Cerebellar nuclear complex (tissue), 1 donor: ENCODE measurements around the gene AFF1.
A peak's percentile ranks its signal among the peaks of the same experiment; 100 is the strongest.
"Not testable (repeated sequence)": the region's sequence is repeated elsewhere in the genome, so short reads cannot be mapped to it uniquely, and the experiment has no call there.

Experiments used
- DNase-seq, 2 experiments: peaks; one replicate each; lab custom pipeline; 2025; lab: John Stamatoyannopoulos, UW

AFF1 gene

DNA sequence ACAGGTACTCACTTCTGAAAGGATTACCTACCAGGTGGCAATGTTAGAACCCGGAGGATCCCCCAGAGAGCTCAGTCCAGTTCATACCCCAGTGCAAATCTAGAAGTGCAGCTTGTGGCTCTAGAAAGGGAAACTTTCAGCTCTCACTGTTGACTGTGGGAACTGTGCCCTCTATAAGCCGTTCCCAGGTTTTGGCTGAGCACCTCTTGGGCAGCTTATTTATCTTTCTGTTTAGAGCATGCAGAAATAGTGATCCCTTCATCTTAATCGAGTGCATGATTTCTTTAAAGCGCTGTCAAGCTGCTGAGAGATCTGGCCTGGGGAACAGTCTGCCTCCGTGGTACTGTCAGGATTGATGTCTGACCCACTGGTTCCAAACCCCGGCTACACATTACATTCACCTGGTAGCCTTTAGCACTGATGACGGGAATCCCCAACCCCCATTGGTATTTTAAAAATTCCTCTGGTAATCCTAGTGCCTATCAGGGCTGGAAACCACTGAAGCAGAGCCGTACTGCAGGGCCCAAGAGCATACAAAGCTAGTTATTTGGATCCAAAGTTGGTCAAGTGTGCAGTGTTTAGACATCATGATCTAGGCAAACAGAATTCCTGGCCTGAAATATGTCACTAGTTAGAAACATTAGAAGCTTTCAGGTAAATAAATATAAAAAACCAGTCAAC, 182.4 kb downstream of the AFF1 start:
- DNase-seq = no peak

GRCh38 chr4:87117732-87118075, 182.9 kb downstream of the AFF1 start:
- DNase-seq = no peak

DNA sequence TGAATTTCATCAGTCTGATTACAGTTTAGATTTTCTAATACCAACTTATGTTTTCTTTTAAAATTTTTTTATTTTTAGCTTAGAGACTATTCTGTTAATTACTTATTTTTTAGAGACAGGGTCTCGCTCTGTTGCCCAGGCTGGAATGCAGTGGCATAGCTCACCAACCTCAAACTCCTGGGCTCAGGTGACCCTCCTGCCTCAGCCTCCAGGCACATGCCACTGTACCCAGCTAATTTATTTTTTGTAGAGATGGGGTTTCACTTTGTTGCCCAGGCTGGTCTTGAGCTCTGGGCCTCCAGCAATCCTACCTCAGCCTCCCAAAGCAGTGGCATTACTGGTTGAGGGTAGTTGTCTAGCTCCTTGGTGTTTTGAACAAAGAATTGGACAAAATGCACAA, 183.6 kb downstream of the AFF1 start:
- no peak for DNase-seq

- no peak for DNase-seq
Measured at GRCh38 chr4:87118826-87119225, 184.0 kb downstream of the AFF1 start.

- no peak for DNase-seq
Measured at GRCh38 chr4:87120010-87120409, 185.2 kb downstream of the AFF1 start.

DNA sequence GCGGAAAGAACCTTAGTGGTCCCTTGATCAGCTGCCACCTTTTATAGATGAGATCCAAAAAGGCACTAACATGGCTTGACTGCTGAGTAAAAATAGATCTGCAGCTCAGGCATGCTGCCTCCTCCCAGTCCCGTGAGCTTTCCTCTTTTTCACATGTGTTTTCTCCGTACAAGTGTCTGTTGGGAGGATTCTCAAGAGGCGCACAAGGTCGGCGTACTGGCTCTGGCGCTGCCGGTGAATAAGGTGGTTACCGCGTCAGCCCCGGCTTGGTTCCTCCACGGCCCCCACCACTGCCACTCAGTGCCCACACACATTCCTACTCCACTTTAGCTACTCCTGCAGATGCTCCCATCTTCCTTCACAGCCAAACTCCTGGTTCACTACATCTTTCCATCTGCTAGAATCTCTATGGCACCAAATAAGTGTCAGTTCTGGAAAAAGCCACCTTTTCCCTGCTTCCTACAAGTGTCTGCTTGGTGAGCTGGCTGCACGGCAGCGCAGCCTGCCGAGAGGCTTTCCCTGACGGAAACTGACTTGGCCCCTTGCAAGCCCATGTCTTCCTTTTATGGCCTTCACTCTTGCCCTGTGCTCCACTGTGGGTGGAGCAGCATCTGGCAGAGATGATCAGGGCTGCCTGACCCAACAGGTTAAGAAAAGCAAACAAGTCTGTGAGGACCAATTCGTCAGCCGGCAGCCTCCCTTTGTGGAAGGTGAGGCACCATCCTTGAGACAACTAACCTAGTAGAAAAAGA, 185.8 kb downstream of the AFF1 start:
- no peak for DNase-seq

GRCh38 chr4:87121341-87122065, 186.7 kb downstream of the AFF1 start:
- no peak for DNase-seq

GRCh38 chr4:87122252-87122651, 187.4 kb downstream of the AFF1 start:
- no peak for DNase-seq

- no peak for DNase-seq
Measured at GRCh38 chr4:87126056-87126455, 191.2 kb downstream of the AFF1 start.

DNA sequence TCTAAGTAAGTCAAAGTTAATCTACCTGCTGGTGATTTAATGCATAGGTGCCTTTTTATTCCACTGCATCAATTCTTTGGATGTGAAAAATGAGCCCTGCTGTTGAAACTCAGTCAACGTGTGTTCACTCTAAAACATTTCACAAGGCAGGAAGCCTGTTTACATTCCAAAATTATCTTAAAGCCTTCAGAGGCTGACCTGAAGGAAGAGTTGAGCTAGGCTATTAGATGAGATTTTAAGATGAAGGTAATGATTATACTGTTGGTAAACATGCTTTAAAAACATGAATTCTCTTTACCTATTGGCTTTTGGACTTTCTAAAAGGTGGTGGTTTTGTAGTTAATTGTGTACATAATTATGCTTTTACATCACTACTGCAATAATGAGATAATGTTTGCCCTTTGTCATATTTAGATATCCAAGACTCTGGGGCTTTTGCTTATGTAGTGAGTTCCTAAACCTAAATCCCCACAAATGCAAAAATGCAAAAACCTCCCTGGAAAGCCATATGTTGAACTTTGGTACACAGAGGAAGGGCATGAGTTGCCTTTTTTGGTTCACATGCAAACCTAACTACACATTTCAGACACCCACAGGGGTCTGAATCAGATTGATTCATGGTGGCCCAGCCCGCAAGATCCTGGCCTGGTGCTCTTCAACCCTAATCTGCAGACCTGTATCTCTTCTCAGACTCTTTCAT, 193.3 kb downstream of the AFF1 start:
- DNase-seq = no peak

DNA sequence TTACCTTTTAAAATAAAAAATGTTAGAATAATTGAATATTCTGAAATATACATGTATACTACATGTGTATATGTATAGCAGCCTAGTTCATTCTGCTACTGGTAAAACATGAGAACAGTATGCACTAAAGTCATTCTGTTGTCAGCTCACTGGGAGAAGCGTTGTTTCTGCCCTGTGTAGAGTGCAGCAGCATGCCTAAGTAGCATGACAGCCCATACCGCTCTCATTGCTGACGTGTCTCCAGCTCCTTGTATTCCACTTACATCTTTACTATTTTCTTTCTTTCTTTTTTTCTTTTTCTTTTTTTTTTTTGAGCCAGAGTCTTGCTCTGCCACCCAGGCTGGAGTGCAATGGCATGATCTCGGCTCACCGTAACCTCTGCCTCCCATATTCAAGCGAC, 194.9 kb downstream of the AFF1 start:
- no peak for DNase-seq

GRCh38 chr4:87130985-87131703, 196.3 kb downstream of the AFF1 start:
- DNase-seq = no peak

GRCh38 chr4:87132035-87132434, 197.2 kb downstream of the AFF1 start:
- DNase-seq = no peak

- no peak for DNase-seq
Measured at GRCh38 chr4:87133183-87133582, 198.4 kb downstream of the AFF1 start.

DNA sequence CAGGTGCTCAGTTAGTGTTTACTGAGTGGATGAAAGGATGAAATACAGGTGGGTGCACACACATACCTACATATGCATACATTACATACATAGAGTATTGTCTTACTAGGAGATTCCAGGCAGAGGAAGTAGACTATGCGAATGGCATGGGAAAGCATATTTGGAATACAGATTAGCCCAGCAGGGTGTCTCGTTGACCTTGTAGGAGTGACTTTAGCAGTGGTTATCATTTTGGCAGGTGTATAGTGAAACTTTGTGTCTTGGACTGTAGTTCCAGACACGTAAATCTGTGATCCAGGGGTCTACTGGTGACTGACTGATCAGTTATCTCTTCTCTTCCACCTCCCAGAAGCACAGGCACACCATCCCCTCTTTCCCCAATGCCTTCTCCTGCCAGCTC, 199.3 kb downstream of the AFF1 start:
- DNase-seq = no peak

- DNase-seq = no peak
Measured at GRCh38 chr4:87141428-87141827, 206.6 kb downstream of the AFF1 start.

DNA sequence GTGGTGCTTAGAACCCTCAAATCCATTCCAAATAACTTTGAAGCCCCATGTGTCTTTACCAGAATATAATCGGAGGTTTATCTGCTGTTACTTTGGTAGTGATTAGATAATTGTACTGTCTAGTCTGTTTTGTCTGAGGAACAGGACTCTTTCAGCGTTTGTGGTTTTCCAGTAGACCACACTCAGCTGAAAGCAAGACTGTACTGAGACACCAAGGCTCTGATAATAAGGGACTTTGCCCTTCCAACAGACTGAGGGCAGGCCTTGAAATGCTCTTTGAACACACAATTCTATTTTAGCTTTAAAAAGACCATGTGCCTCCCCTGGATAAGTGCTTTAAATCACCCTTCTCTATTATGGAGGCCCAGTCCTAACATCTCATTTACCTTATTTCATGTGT, 209.5 kb downstream of the AFF1 start:
- DNase-seq = no peak

DNA sequence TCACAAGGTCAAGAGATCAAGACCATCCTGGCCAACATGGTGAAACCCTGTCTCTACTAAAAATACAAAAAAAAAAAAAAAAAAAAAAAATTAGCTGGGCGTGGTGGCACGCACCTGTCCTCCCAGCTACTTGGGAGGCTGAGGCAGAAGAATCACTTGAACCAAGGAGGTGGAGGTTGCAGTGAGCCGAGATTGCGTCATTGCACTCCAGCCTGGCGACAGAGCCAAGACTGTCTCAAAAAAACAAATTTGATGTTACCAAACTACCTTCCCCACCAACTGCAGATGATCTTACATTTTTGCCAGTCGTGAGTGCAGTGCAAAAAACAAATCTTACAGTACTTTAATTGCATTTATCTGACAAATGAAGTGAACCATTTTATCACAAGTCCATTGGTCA, 211.1 kb downstream of the AFF1 start:
- not testable (repeated sequence) for DNase-seq

GRCh38 chr4:87147116-87147515, 212.3 kb downstream of the AFF1 start:
- DNase-seq = no peak

- peak in 1 of 2 experiments; percentile 44 for DNase-seq
Measured at GRCh38 chr4:87150498-87151261, 215.9 kb downstream of the AFF1 start.

- no peak for DNase-seq
Measured at GRCh38 chr4:87151730-87152129, 216.9 kb downstream of the AFF1 start.
